Activated CD8-positive, alpha-beta memory T cell treated with anti-CD3 and anti-CD28 coated beads, Interleukin-2, amount 50 U/mL, for 1 hour (primary cell): ENCODE measurements around the gene HDGFL2.

Experiments used
- DNase-seq: peaks from one replicate; pipeline ENCODE4 v3.0.0-alpha.2; 2020; ENCODE audit errors: extremely low read depth

Gene HDGFL2

GRCh38 chr19:4464815-4465581 is 7.1 kb upstream of the HDGFL2 start:
- DNase-seq = no peak

- no peak for DNase-seq
These were observed 4.3 kb upstream of the HDGFL2 start for GRCh38 chr19:4467835-4468234.

GRCh38 chr19:4471403-4472173 is 509 bp upstream of the HDGFL2 start:
- DNase-seq = peak; percentile 98

- no peak for DNase-seq
These were observed 1.1 kb downstream of the HDGFL2 start for GRCh38 chr19:4473011-4473762.

DNA sequence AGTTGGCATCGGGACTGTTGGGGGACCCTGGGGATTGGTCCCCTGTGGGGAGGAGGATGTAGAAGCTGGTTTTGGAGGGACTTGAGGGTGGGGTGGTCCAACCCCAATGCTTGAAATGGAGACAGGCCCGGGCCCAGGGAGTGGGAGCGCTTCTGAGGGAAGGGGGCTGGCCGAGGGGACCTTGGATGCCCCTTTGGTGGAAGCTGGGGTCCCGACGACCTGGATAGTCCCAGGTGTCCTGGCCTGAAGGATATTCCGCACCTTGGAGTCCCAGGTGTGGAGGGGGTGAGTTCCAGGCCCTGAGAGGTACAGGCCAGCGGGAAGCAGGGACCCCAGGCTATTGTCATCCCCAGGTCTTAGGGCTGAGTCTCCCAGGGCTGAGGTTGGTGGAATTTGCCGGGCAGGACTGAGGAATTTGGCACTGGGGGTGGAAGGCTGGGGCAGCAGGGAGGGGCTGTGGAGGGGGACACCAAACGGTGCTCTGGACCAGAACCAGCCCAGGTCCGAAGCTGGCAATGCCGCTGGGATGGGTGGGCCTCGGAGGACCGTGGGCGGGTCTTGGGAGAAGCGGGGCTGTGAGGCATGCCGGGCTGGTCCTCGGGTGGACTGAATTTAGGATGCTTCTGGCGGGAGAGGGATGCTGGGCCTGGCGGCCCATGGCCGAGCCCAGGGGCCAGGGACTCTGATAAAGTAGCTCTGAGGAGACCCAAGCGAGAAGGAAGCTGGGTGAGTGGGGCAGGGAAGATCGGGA is 1.8 kb downstream of the HDGFL2 start:
- DNase-seq = no peak

DNA sequence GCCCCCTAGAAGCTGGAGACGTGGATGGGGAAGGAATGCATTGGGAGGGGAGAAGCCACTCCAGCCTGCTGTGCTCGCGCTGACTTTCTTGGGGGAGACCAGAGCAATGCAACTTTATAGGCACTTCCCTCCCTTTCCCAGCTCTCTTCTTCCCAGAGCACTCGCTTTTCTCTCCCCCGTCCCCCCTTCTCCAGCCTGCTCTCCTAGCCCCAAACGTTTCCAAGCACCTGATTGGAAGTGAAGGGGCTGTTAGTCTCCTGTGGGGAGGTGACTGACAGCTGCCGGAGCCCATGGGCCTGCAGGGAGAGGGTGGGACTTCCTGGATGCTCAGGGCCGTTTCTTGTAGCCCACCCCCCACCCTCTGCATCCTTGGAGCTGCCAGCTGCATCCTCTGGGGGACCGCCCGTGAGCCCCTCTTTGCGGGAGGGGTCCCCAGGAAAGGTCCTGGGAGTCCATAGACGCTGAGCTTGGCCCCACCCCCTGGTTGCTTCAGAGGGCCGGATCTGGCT is 2.5 kb downstream of the HDGFL2 start:
- no peak for DNase-seq

- no peak for DNase-seq
These were observed 5.1 kb downstream of the HDGFL2 start for GRCh38 chr19:4477034-4477801.

DNA sequence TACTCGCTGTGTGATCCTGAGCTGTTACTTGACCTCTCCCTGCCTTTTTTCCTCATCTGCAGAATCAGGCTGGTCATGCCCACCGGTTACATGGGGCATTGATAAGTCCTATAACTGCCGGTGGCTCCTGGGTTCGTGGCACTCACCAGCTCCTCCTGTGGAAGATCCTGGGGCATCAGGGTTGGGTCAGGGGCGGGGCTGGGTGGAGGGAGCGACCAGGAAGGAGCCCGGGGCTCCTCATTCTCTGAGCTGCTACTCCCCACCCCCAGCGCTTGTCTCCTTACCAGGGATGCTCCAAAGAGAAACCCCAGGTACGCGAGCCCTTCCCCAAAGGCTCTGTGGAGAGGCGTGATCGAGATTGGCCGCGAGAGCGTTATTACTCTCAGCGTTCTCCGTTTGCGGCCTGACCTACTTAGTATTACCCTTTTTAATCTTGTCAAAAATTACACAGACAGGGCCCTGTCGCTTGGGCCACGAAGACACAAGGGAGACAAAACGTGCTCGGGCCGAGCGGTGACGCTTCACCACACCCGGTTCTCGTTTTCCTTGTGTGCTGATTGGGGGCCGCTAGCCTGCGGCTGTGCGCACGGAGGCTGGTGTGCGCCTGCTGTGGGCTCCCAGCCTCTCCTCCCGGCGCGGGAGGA is 10.7 kb downstream of the HDGFL2 start:
- DNase-seq = no peak

GRCh38 chr19:4483385-4483784 is 11.3 kb downstream of the HDGFL2 start:
- DNase-seq = no peak

- DNase-seq = no peak
These were observed 15.5 kb downstream of the HDGFL2 start for GRCh38 chr19:4487572-4487971.

GRCh38 chr19:4488496-4488895 is 16.4 kb downstream of the HDGFL2 start:
- DNase-seq = no peak

- DNase-seq = no peak
These were observed 19.3 kb downstream of the HDGFL2 start for GRCh38 chr19:4491446-4491845.

GRCh38 chr19:4492337-4493103 is 20.4 kb downstream of the HDGFL2 start:
- DNase-seq = no peak

DNA sequence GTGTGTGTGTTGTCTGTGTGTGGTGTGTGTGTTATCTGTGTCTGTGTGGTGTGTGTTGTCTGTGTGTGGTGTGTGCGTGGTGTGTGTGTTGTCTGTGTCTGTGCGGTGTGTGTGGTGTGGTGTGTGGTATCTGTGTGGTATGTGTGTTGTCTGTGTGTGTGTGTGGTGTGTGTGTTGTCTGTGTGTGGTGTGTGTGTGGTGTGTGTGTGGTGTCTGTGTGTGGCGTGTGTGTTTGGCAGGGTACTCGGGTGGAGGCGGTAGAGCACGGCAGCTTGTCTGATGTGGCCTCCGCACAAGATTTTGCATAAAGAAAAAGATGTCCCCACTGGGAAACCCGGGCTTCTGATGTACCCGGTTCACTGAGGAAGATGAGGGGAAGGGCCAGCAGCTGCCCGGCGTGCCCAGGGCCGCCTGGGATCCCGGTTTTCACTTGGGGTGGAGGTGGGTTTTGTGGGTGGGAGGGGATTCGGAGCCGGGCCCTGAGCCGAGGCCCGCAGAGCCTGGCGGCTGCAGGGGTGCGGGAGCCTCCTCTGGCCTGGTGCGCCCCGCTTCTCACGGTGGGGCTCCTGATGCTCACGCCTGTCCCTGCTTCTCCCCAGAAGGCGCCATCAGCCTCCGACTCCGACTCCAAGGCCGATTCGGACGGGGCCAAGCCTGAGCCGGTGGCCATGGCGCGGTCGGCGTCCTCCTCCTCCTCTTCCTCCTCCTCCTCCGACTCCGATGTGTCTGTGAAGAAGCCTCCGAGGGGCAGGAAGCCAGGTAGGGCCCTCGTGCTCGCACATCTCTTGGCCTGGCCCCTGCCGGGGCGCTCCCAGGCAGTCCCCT is 21.2 kb downstream of the HDGFL2 start:
- DNase-seq = no peak

- no peak for DNase-seq
These were observed 22.0 kb downstream of the HDGFL2 start for GRCh38 chr19:4493929-4494690.

DNA sequence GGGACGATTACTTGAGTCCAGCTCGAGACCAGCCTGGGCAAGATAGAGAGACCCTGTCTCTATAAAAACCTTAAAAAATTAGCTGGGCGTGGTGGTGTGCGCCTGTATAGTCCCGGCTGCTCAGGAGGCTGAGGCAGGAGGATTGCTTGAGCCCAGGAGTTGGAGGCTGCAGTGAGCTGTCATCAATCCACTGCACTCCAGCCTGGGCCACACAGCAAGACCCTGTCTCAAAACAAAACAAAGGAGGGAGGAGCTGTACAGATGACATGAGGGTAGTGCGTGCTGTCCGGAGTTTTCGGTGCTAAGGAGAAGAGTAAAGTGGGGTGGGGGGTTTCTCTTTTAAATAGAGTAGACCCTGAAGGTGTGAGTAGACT is 22.6 kb downstream of the HDGFL2 start:
- DNase-seq = no peak

- no peak for DNase-seq
These were observed 23.4 kb downstream of the HDGFL2 start for GRCh38 chr19:4495471-4495870.

DNA sequence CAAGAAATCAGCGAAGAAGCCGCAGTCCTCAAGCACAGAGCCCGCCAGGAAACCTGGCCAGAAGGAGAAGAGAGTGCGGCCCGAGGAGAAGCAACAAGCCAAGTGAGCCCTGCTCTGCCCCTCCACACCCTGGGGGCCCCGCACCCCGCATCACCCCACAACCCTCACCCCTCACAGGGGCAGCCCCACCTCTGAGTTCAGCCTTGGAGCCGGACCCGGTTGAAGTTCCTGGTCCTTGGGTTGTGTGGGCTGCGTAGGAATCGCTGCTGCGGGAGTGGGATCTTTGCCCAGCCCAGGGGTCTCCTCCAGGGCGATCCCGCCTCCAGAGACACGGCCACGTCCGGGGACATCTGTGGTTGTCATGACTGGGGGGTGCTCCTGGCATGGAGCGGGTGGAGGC is 24.2 kb downstream of the HDGFL2 start:
- no peak for DNase-seq
